OCI-LY3 (cell line): ENCODE data around the gene RBM17.

Source experiments
- EZH2phosphoT487 ChIP-seq: fragments of 200-600 bp; shearing (Covaris generic); IDR thresholded peaks from 2 replicates; pipeline ENCODE4 v1.6.1; 2018; ENCODE audit warnings: antibody characterized with exemption, mixed run types, low read depth
- TF ChIP-seq, protein P1 (sequence below): fragments of 200-600, 300-600 bp; sonication (generic); IDR thresholded peaks from 2 replicates; pipeline ENCODE4 v1.5.1; 2014; ENCODE audit warnings: antibody characterized with exemption, low read length, low read depth

DNA sequence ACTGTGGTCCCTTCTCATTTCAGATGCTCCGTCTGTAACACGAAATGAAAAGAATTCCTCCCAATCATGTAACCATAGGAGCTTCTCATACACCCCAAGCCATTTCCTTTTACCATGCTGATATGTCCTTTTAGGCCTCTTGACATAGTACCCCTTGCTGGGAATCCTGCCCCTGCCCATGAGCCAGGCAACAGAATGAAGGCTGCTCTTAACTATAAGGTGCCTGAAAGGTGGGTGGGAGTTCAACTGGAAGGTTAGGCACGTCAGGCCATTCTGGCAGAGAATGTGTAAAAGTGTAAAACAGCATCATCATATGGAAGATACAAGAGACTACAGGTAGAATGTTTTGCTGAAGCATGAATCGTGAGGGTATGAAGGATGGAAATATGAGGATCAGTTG, 49.1 kb upstream of the RBM17 start:
- TF ChIP-seq, protein P1, sequence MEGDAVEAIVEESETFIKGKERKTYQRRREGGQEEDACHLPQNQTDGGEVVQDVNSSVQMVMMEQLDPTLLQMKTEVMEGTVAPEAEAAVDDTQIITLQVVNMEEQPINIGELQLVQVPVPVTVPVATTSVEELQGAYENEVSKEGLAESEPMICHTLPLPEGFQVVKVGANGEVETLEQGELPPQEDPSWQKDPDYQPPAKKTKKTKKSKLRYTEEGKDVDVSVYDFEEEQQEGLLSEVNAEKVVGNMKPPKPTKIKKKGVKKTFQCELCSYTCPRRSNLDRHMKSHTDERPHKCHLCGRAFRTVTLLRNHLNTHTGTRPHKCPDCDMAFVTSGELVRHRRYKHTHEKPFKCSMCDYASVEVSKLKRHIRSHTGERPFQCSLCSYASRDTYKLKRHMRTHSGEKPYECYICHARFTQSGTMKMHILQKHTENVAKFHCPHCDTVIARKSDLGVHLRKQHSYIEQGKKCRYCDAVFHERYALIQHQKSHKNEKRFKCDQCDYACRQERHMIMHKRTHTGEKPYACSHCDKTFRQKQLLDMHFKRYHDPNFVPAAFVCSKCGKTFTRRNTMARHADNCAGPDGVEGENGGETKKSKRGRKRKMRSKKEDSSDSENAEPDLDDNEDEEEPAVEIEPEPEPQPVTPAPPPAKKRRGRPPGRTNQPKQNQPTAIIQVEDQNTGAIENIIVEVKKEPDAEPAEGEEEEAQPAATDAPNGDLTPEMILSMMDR: no peak
- TF ChIP-seq EZH2phosphoT487: no peak
